Lower lobe of right lung (tissue), 2 donors: ENCODE data around the gene C2orf68. TPM values are rescaled to one million over a fixed set of nuclear protein-coding genes. Genes with fewer than 3 reads are reported as not detected.

ENCODE experiments used
- ATAC-seq, 2 donors: fragments of 200-7000 bp; cut with Tn5 transposase; one replicate each; pipeline ENCODE4 v1.9.1; 2020 to 2022; ENCODE audit warnings: mild to moderate bottlenecking in 2 of 2, moderate library complexity in 2 of 2
- DNase-seq: peaks from one replicate; pipeline ENCODE4 v3.0.0-alpha.2; 2020
- H3K27ac ChIP-seq: fragments of 200-600 bp; one replicate; pipeline ENCODE4 v1.8.0; 2022
- H3K27me3 ChIP-seq: fragments of 200-600 bp; one replicate; pipeline ENCODE4 v1.8.0; 2022; ENCODE audit warnings: low read depth
- H3K36me3 ChIP-seq: fragments of 200-600 bp; one replicate; pipeline ENCODE4 v1.8.0; 2022; ENCODE audit warnings: mild to moderate bottlenecking
- H3K4me1 ChIP-seq: fragments of 200-600 bp; one replicate; pipeline ENCODE4 v1.8.0; 2022
- H3K4me3 ChIP-seq: fragments of 200-600 bp; one replicate; pipeline ENCODE4 v1.8.0; 2022; ENCODE audit warnings: mild to moderate bottlenecking
- H3K9me3 ChIP-seq: fragments of 200-600 bp; one replicate; pipeline ENCODE4 v1.8.0; 2022
- CTCF ChIP-seq: fragments of 200-600 bp; IDR thresholded peaks from one replicate; pipeline ENCODE4 v1.8.0; 2022; ENCODE audit warnings: antibody characterized with exemption, mild to moderate bottlenecking
- intact Hi-C: fragments of 100-400 bp; cut with DNase I; formaldehyde crosslinking; loops from one replicate; pipeline ENCODE4 v1.11.0; 2022
- total RNA-seq: library from RNA; stranded (reverse); fragmentation: NEBNext Ultra II Directional; extraction: Animal tissue kit (Norgen Biotek cat#: 25700); gene quantifications from one replicate; pipeline ENCODE4 v1.2.1, GENCODE V29; 2021
- donor health status: DM: no; HTN: yes; CAD: no; lungs with severe emphysema.

The C2orf68 gene
- total RNA-seq, 1 donor from 2014 or later = 40.6 TPM

GRCh38 chr2:85649201-85650190 lies 37.6 kb upstream of the C2orf68 start:
- no peak for TF ChIP-seq CTCF

GRCh38 chr2:85648619-85649018 lies 36.8 kb upstream of the C2orf68 start:
- Histone ChIP-seq H3K4me1 (peaks cover 23% of the 10 kb centered on the region), H3K9me3 (no peaks in the 10 kb centered on the region), H3K27me3 (no peaks in the 10 kb centered on the region), H3K4me3 (no peak overlapping the region), H3K27ac (peak overlapping the region; percentile 25), H3K36me3 (peaks cover 90% of the 10 kb centered on the region)
- intact Hi-C loops = no loop called here
- peak in 1 of 2 donors; percentile 15 for ATAC-seq
- DNase-seq = no peak
- TF ChIP-seq CTCF = peak; percentile 44

More at GRCh38 chr2:85649201-85650190, 37.6 kb upstream of the C2orf68 start:
- Histone ChIP-seq H3K27ac (peak overlapping the region; percentile 25), H3K4me1 (peaks cover 28% of the 10 kb centered on the region), H3K9me3 (no peaks in the 10 kb centered on the region), H3K27me3 (no peaks in the 10 kb centered on the region), H3K36me3 (peaks cover 84% of the 10 kb centered on the region), H3K4me3 (no peak overlapping the region)
- DNase-seq (no peak), ATAC-seq (no peak)
- intact Hi-C loops = no loop called here

GRCh38 chr2:85647823-85648526 lies 36.1 kb upstream of the C2orf68 start:
- intact Hi-C loops = no loop called here
- peaks cover 16% of the 10 kb centered on the region for H3K4me1 ChIP-seq
- H3K4me3 ChIP-seq = no peak overlapping the region
- H3K27ac ChIP-seq = peak overlapping the region; percentile 10
- no peaks in the 10 kb centered on the region for H3K9me3 ChIP-seq
- TF ChIP-seq CTCF = no peak
- DNase-seq (no peak), ATAC-seq (no peak)
- no peaks in the 10 kb centered on the region for H3K27me3 ChIP-seq
- H3K36me3 ChIP-seq = peaks cover 92% of the 10 kb centered on the region

GRCh38 chr2:85646166-85646565 lies 34.3 kb upstream of the C2orf68 start:
- Histone ChIP-seq H3K4me3 (no peak overlapping the region), H3K4me1 (peaks cover 13% of the 10 kb centered on the region), H3K27me3 (no peaks in the 10 kb centered on the region), H3K9me3 (no peaks in the 10 kb centered on the region), H3K36me3 (peaks cover 98% of the 10 kb centered on the region), H3K27ac (no peak overlapping the region)
- intact Hi-C loops = no loop called here
- TF ChIP-seq CTCF = no peak
- ATAC-seq (no peak), DNase-seq (no peak)

GRCh38 chr2:85644909-85645308 lies 33.0 kb upstream of the C2orf68 start:
- ATAC-seq (no peak), DNase-seq (no peak)
- intact Hi-C loops = no loop called here
- Histone ChIP-seq H3K9me3 (no peaks in the 10 kb centered on the region), H3K4me1 (peaks cover 13% of the 10 kb centered on the region), H3K27me3 (no peaks in the 10 kb centered on the region), H3K36me3 (peaks cover 100% of the 10 kb centered on the region), H3K27ac (no peak overlapping the region), H3K4me3 (no peak overlapping the region)
- no peak for TF ChIP-seq CTCF
